ENCODE measurements around the gene CHAD.

Gene CHAD

GRCh38 chr17:50426472-50426782, 42.3 kb downstream of the CHAD start:
- peak overlapping the region; percentile 66 for H3K4me3 ChIP-seq (ENCODE audit: low read length)
- no peak for TF ChIP-seq CTCF (conservative IDR thresholded peaks at IDR 0.05; ENCODE audit: low read depth, low read length)
- DNase-seq (ENCODE audit: low read depth), result no peak

GRCh38 chr17:50425682-50426471, 42.8 kb downstream of the CHAD start, which contains the start of gene ACSF2:
ACSF2 (plus strand) TSS chr17:50426218; CDS start chr17:50426262, 44 bp downstream.
- peak within 1 kb of the TSS; percentile 66 for H3K4me3 ChIP-seq (ENCODE audit: low read length)
- no peak for DNase-seq (ENCODE audit: low read depth)
- no peak for TF ChIP-seq CTCF (conservative IDR thresholded peaks at IDR 0.05; ENCODE audit: low read depth, low read length)

GRCh38 chr17:50424996-50425681, 43.5 kb downstream of the CHAD start:
- no peak for DNase-seq (ENCODE audit: low read depth)
- no peak for TF ChIP-seq CTCF (conservative IDR thresholded peaks at IDR 0.05; ENCODE audit: low read depth, low read length)
- peak overlapping the region; percentile 66 for H3K4me3 ChIP-seq (ENCODE audit: low read length)

- DNase-seq (ENCODE audit: low read depth), result no peak
- TF ChIP-seq CTCF (conservative IDR thresholded peaks at IDR 0.05; ENCODE audit: low read depth, low read length), result no peak
- H3K4me3 ChIP-seq (ENCODE audit: low read length), result no peak overlapping the region
Measured at GRCh38 chr17:50424246-50424995, 44.3 kb downstream of the CHAD start.

GRCh38 chr17:50423553-50424159, 45.0 kb downstream of the CHAD start:
- DNase-seq (ENCODE audit: low read depth), result peak; percentile 72
- no peak for TF ChIP-seq CTCF (conservative IDR thresholded peaks at IDR 0.05; ENCODE audit: low read depth, low read length)
- H3K4me3 ChIP-seq (ENCODE audit: low read length), result no peak overlapping the region

GRCh38 chr17:50422738-50423137, 45.9 kb downstream of the CHAD start:
- no peak for TF ChIP-seq CTCF (conservative IDR thresholded peaks at IDR 0.05; ENCODE audit: low read depth, low read length)
- DNase-seq (ENCODE audit: low read depth), result no peak
- H3K4me3 ChIP-seq (ENCODE audit: low read length), result no peak overlapping the region

Data from retinal pigment epithelial cell (primary cell).